H1 (cell line): ENCODE results near the gene DDN.

Source experiments
- ATF2 ChIP-seq: IDR thresholded peaks from 2 replicates; pipeline ENCODE4 v1.6.1; 2012; ENCODE audit warnings: low read length, inconsistent platforms
- CTCF ChIP-seq, 3 experiments: IDR thresholded peaks; 1 replicate in 2 of 3; 2 replicates in 1 of 3; pipeline versions ENCODE4 v1.5.1 to v1.6.1; 2011; ENCODE audit warnings: low read length in 3 of 3, mild to moderate bottlenecking in 3 of 3, inconsistent platforms in 2 of 3, low read depth in 1 of 3, moderate library complexity in 1 of 3; ENCODE audit not compliant: insufficient read depth in 1 of 3; ENCODE audit errors: control extremely low read depth in 1 of 3
- JUN ChIP-seq: IDR thresholded peaks from 2 replicates; pipeline ENCODE4 v1.6.1; 2011; ENCODE audit warnings: low read depth, mild to moderate bottlenecking, improper control_type of control experiment, low read length
- POLR2A ChIP-seq, 2 experiments: IDR thresholded peaks; 1 replicate in 1 of 2; 2 replicates in 1 of 2; pipeline ENCODE4 v1.6.1; 2011; ENCODE audit warnings: low read depth in 2 of 2, low read length in 2 of 2, mild to moderate bottlenecking in 2 of 2; ENCODE audit errors: control extremely low read depth in 1 of 2
- RFX5 ChIP-seq: IDR thresholded peaks from 2 replicates; pipeline ENCODE4 v1.6.1; 2011; ENCODE audit warnings: low read depth, low read length, improper control_type of control experiment, borderline replicate concordance
- YY1 ChIP-seq: IDR thresholded peaks from 2 replicates; pipeline ENCODE4 v1.6.1; 2011; ENCODE audit warnings: low read depth, mild to moderate bottlenecking, low read length

- no peak for TF ChIP-seq CTCF (IDR thresholded peaks at IDR 0.05; ENCODE audit: control extremely low read depth in 1 of 3, insufficient read depth in 1 of 3, low read depth in 1 of 3, low read length in 3 of 3)
- TF ChIP-seq JUN: no peak
- TF ChIP-seq RFX5: no peak
- TF ChIP-seq YY1: no peak
- no peak for TF ChIP-seq POLR2A (IDR thresholded peaks at IDR 0.05; ENCODE audit: control extremely low read depth in 1 of 2, low read depth in 2 of 2, low read length in 2 of 2)
- no peak for TF ChIP-seq ATF2
These were observed 40.5 kb upstream of the DDN start for GRCh38 chr12:49039421-49040363.
